Activated T-helper 17 cell treated with anti-CD3 and anti-CD28 coated beads, Interleukin-2, amount 50 U/mL, for 72 hours (primary cell): ENCODE results near the gene CATSPERE. TPM values are rescaled to one million over a fixed set of nuclear protein-coding genes. Genes with fewer than 3 reads are reported as not detected.
"Not testable (repeated sequence)": the region's sequence is repeated elsewhere in the genome, so short reads cannot be mapped to it uniquely, and the experiment has no call there.

Source experiments
- ATAC-seq: fragments of 150-1000 bp; cut with Tn5 transposase; replicated peaks from 2 replicates; pipeline ENCODE4 v1.10.0; 2021; ENCODE audit warnings: mild to moderate bottlenecking, moderate library complexity
- H3K27ac Mint-ChIP-seq: one replicate; pipeline ENCODE4 v1.8.0; 2022; ENCODE audit warnings: mixed read lengths
- H3K27me3 Mint-ChIP-seq: one replicate; pipeline ENCODE4 v1.8.0; 2022; ENCODE audit warnings: mixed read lengths
- H3K36me3 Mint-ChIP-seq: one replicate; pipeline ENCODE4 v1.8.0; 2022; ENCODE audit warnings: low read depth, mild to moderate bottlenecking, mixed read lengths
- H3K4me1 Mint-ChIP-seq: one replicate; pipeline ENCODE4 v1.8.0; 2022; ENCODE audit warnings: mixed read lengths
- H3K4me3 Mint-ChIP-seq: one replicate; pipeline ENCODE4 v1.8.0; 2022; ENCODE audit warnings: mild to moderate bottlenecking, mixed read lengths
- H3K9me3 Mint-ChIP-seq: one replicate; pipeline ENCODE4 v1.8.0; 2022; ENCODE audit warnings: mixed read lengths
- total RNA-seq, 2 donors: library from RNA; stranded (reverse); gene quantifications; one replicate each; pipeline ENCODE4 v1.2.3, GENCODE V29; 2022

Gene CATSPERE
- total RNA-seq, 2 donors from 2014 or later, result 0.53 to 0.69 TPM

DNA sequence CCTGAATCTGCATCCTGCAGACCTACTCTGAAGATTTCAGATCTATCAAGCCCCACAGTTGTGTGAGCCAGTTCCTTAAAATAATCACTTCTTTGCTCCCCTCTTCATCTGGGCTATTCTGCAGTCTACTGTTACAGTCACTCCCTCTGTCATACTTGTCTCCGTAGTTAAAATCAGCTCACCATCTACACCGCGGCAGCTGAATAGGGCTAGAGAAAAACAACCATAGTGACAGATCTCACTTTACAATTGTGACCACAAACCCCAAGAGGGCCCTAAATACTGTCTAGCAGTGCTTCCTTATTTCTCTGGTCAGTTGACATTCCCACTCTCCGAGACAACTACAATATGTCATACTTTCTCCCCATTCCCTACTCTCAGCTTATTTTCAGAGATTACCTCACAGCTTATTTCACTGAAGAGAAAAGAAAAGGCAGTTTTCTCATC is 204.7 kb downstream of the CATSPERE start:
- ATAC-seq, result no peak
- Mint-ChIP-seq H3K27me3 (no peaks in the 10 kb centered on the region), H3K4me3 (no peak overlapping the region), H3K36me3 (peaks cover 5% of the 10 kb centered on the region), H3K27ac (no peak overlapping the region), H3K4me1 (no peaks in the 10 kb centered on the region), H3K9me3 (no peaks in the 10 kb centered on the region)

DNA sequence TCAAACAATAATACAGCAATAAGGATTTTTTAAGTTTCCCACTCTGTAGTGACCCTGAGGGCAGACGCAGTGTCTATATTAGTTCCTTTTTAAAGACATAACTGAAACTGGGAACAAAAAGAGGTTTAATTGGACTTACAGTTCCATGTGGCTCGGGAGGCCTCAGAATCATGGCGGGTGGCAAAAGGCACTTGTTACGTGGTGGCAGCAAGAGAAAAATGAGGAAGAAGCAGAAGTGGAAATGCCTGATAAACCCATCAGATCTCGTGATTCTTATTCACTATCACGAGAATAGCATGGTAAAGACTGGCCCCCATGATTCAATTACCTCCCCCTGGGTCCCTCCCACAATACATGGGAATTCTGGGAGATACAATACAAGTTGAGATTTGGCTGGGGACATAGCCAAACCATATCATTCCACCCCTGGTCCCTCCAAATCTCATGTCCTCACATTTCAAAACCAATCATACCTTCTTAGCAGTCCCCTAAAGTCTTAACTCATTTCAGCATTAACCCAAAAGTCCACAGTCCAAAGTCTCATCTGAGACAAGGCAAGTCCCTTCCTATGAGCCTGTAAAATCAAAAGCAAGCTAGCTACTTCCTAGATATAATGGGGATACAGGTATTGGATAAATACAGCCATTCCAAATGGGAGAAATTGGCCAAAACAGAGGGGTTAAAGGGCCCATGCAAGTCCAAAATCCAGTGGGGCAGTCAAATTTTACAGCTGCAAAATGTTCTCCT is 205.8 kb downstream of the CATSPERE start:
- not testable (repeated sequence) for H3K36me3 Mint-ChIP-seq, ATAC-seq, H3K9me3 Mint-ChIP-seq, H3K4me3 Mint-ChIP-seq, H3K4me1 Mint-ChIP-seq, H3K27ac Mint-ChIP-seq, H3K27me3 Mint-ChIP-seq

DNA sequence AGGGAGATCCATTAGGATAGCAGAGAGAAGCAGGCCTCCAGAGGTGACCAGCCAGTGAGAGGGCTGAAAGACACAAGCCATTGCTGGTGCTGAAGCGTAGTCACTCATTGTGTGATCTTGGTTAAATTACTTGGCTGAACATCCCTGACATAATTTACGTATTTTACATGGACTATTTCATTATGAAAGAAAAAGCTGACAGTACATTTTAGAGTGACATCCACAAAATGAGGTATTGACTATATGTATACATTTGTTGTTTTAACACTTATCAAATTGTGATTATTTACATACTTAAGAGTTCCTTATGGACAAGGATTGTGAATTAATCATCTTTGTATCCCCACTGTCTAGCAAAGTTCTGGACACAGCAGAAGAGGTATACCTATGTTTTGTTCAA is 206.7 kb downstream of the CATSPERE start:
- Mint-ChIP-seq H3K4me1 (no peaks in the 10 kb centered on the region), H3K27ac (no peak overlapping the region), H3K27me3 (no peaks in the 10 kb centered on the region), H3K9me3 (no peaks in the 10 kb centered on the region), H3K4me3 (no peak overlapping the region), H3K36me3 (peaks cover 15% of the 10 kb centered on the region)
- no peak for ATAC-seq

DNA sequence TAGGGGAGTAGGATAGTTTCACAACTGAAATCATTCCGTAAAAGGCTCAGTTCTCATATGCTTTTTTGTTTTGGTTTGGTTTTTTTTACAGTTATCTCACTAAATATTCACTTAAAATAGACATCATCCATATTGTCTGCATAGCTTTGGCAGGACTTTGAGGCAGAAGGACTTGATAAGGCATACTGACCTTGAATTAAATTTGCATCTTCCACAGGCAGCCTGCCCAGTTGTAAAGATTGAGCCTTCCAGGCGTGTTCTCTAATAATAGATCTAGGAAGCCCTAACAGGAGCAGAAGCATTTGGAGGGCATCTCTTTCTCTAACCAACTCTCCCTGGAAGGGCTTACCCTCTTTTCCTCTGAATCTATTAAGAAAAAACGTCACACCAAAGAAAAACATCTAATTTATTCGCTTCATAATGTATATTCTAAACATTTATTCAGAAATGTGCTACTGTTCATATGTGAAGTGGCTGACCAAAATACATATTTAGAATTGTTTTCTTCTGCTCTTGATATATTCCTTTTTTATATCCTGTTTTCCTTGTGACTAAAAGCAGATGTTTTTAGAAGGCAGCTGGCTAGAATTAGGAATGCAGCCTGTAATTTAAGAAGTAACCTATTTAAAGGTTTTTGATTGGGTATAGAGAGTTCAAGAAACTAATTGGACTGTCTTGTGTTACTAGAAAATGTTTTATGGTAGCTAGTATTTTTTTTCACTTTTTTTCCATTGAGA is 212.0 kb downstream of the CATSPERE start:
- Mint-ChIP-seq H3K36me3 (peaks cover 34% of the 10 kb centered on the region), H3K27ac (no peak overlapping the region), H3K4me1 (peaks cover 11% of the 10 kb centered on the region), H3K9me3 (no peaks in the 10 kb centered on the region), H3K4me3 (no peak overlapping the region), H3K27me3 (no peaks in the 10 kb centered on the region)
- no peak for ATAC-seq

DNA sequence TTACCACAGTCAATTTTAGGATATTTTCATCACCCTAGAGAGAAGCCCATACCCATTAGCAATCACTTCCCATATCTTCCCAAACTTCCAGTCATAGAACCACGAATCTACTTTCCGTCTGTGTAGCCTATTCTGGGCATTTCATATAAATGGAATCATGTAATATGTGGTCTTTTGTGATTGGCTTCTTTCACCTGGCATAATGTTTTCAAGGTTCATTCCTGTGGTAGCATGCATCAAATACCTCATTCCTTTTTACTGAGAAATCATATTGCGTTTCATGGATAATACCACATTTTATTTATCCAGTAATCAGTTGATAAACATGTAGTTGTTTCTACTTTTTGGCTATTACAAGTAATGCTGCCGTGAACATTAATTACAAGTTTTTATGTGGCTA is 213.4 kb downstream of the CATSPERE start:
- no peak for ATAC-seq
- Mint-ChIP-seq H3K4me1 (peaks cover 11% of the 10 kb centered on the region), H3K27me3 (no peaks in the 10 kb centered on the region), H3K36me3 (peaks cover 38% of the 10 kb centered on the region), H3K4me3 (no peak overlapping the region), H3K27ac (no peak overlapping the region), H3K9me3 (no peaks in the 10 kb centered on the region)

DNA sequence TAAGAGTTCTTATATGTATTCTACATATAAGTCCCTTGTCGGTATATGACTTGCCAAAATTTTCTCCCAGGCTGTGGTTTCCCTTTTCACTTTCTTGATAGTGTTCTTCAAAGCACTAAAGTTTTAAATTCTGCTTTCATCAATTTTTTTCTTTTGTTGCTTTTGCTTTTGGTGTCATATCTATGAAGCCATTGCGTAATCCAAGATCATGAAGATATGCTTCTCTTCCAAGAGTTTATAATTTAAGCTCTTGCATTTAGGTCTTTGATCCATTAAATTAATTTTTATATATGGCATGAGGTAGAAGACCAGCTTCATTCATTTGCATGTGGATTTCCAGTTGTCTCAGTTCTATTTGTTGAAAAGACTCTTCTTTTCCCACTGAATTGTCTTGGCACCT is 214.1 kb downstream of the CATSPERE start:
- H3K36me3 Mint-ChIP-seq, result peaks cover 40% of the 10 kb centered on the region
- H3K9me3 Mint-ChIP-seq, result no peaks in the 10 kb centered on the region
- no peak overlapping the region for H3K27ac Mint-ChIP-seq
- H3K27me3 Mint-ChIP-seq, result no peaks in the 10 kb centered on the region
- peaks cover 11% of the 10 kb centered on the region for H3K4me1 Mint-ChIP-seq
- no peak for ATAC-seq
- H3K4me3 Mint-ChIP-seq, result no peak overlapping the region

DNA sequence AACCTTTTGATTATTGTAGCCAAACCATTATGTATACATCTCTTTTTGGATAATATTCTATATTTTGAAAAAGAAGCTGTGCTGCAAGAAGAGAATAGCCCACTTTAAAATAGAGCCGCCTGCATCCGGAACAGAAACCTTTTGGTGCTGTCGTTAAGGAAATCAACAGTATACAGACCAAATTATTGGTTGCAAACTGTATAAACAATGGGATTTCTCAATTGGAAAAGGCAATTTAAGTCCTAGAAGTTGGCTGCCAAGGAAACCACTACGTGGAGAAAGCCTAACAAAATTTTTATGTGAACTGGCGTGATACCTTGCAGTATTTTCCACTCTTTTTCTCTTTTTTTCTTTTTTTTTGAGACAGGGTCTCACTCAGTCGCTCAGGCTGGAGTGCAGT is 217.6 kb downstream of the CATSPERE start:
- H3K4me3 Mint-ChIP-seq, result no peak overlapping the region

DNA sequence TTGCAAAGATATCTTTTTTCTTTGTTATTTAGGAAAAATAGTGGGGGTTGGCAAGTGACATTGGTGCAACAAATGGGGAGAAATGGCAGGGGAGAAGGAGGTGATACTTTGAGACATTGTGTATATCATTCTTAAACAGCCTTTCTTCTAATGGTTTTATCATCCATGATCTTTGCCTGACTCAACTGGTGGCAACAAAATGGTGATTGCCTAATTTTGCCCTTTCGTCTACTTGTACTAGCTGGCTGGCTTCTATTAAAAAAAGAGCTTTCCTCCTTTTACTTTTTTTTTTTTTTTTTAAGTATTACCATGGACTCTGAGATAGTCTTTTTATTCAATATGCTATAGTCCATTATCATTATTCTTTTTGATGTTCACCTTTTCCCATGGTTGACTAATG is 219.6 kb downstream of the CATSPERE start:
- H3K4me1 Mint-ChIP-seq, result peaks cover 10% of the 10 kb centered on the region

More for the DNA sequence above, 217.6 kb downstream of the CATSPERE start:
- Mint-ChIP-seq H3K9me3 (no peaks in the 10 kb centered on the region), H3K27ac (no peak overlapping the region), H3K36me3 (peaks cover 41% of the 10 kb centered on the region), H3K4me1 (peaks cover 14% of the 10 kb centered on the region), H3K27me3 (no peaks in the 10 kb centered on the region)
- ATAC-seq, result no peak

DNA sequence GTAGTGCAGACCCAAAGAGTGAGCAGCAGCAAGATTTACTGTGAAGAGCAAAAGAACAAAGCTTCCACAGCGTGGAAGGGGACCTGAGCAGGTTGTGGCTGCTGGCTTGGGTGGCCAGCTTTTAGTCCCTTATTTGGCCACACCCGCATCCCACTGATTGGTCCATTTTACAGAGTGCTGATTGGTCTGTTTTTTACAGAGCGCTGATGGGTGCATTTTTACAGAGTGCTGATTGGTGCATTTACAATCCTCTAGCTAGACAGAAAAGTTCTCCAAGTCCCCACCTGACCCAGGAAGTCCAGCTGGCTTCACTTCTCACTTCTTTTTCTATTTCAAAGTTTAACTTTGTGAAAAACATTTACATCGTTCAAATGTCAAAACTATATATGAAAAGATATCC is 221.0 kb downstream of the CATSPERE start:
- H3K4me3 Mint-ChIP-seq, ATAC-seq, H3K9me3 Mint-ChIP-seq, H3K27me3 Mint-ChIP-seq, H3K27ac Mint-ChIP-seq, H3K4me1 Mint-ChIP-seq: not testable (repeated sequence)
- H3K36me3 Mint-ChIP-seq, result peaks cover 49% of the 10 kb centered on the region

More for the DNA sequence above, 219.6 kb downstream of the CATSPERE start:
- Mint-ChIP-seq H3K9me3 (no peaks in the 10 kb centered on the region), H3K36me3 (peaks cover 35% of the 10 kb centered on the region), H3K27me3 (no peaks in the 10 kb centered on the region), H3K4me3 (no peak overlapping the region), H3K27ac (no peak overlapping the region)
- ATAC-seq, result no peak

Other genes with a start within 250 kb of the CATSPERE start
- 10 to 100 TPM; 48.8 to 56.3 TPM for gene ADSS2, start 9.4 kb upstream of the CATSPERE start, total RNA-seq
- 10 to 100 TPM; 27.1 to 32.6 TPM for gene DESI2, start 191.9 kb downstream of the CATSPERE start, total RNA-seq